SH-SY5Y (cell line): ENCODE data around the gene SCYL1.

Experiments used
- GATA2 ChIP-seq: IDR thresholded peaks from 2 replicates; pipeline ENCODE4 v1.6.1; 2011; ENCODE audit warnings: mild to moderate bottlenecking, low read depth, low read length
- GATA3 ChIP-seq: IDR thresholded peaks from 2 replicates; pipeline ENCODE4 v1.6.1; 2011; ENCODE audit warnings: low read depth, mild to moderate bottlenecking, low read length, moderate library complexity

DNA sequence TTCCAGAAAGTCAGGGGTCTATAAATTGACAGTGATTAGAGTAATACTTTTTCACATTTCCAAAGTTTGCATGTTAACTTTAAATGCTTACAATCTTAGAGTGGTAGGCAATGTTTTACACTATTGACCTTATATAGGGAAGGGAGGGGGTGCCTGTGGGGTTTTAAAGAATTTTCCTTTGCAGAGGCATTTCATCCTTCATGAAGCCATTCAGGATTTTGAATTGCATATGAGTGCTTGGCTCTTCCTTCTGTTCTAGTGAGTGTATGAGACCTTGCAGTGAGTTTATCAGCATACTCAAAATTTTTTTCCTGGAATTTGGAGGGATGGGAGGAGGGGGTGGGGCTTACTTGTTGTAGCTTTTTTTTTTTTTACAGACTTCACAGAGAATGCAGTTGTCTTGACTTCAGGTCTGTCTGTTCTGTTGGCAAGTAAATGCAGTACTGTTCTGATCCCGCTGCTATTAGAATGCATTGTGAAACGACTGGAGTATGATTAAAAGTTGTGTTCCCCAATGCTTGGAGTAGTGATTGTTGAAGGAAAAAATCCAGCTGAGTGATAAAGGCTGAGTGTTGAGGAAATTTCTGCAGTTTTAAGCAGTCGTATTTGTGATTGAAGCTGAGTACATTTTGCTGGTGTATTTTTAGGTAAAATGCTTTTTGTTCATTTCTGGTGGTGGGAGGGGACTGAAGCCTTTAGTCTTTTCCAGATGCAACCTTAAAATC lies 20.8 kb upstream of the SCYL1 start:
- TF ChIP-seq GATA3 (no peak), GATA2 (no peak)
